ENCODE data around the gene ZNF77. TPM values are rescaled to one million over a fixed set of nuclear protein-coding genes. Genes with fewer than 3 reads are reported as not detected.

Gene ZNF77
- total and polyA plus RNA-seq, 10 of the 15 experiments (the other 5 are each of a cell fraction or from before 2014, with no cell fraction given) = 1.9 to 4.7 (median 3.0) TPM

DNA sequence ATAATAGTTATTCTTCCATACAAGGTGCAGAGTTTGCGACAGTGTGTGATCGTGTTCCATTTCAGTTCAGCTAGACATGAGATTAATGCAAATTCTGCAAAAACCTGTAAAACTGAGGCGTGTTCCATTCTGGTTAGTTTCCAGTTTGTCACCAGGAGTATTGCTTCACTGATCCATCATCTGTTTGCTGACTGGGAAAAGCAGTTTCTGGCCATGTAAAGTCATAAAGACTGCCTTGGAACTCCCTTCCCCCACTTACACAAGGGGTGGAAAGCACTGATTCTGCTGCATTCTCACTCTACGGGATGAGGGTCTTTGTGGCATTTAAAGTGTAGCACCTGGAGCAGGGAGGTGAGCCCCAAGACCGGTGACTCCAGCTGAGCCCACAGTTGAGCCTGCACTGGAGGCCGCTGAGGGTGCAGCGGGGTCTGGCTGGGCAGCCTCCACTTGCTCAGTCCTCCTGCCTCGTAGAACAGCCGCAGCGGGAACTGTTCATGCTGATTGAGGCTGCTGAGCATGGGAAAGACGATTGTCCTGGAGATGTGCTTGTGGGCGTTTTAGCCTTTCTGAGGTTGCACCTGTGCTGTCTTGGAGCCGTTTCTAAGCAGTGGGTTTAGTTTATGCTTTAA lies 42.1 kb downstream of the ZNF77 start:
- ATAC-seq (no peak), FAIRE-seq (no peak), DNase-seq (ENCODE audit: low read depth, low spot score) (no peak)
- H3K9me3 ChIP-seq (replicated peaks; ENCODE audit: control insufficient read depth, insufficient read depth, low read length) = no peaks in the 10 kb centered on the region; the same call in 2 of the 3 replicates
- in situ Hi-C loops (cut with MboI) = no loop called here
- no peaks in the 10 kb centered on the region for H3K4me1 ChIP-seq (ENCODE audit: control insufficient read depth, insufficient read depth, low read length)
- RAD21 ChIA-PET (ENCODE audit: unreplicated experiment) = no interaction called here
- no peak for TF ChIP-seq MEF2B (IDR thresholded peaks at IDR 0.05; ENCODE audit: partially characterized antibody, poor library complexity, severe bottlenecking)
- no peak for TF ChIP-seq MYB (IDR thresholded peaks at IDR 0.05; ENCODE audit: borderline replicate concordance, low read depth, low read length)
- no peak for TF ChIP-seq RUNX3 (IDR thresholded peaks at IDR 0.05; ENCODE audit: low read length)
- no peak for TF ChIP-seq ETV6 (conservative IDR thresholded peaks at IDR 0.05 in 1 of 2, IDR thresholded peaks at IDR 0.05 in 1 of 2; ENCODE audit: borderline replicate concordance in 1 of 2, low read depth in 1 of 2)
- TF ChIP-seq, protein P1, sequence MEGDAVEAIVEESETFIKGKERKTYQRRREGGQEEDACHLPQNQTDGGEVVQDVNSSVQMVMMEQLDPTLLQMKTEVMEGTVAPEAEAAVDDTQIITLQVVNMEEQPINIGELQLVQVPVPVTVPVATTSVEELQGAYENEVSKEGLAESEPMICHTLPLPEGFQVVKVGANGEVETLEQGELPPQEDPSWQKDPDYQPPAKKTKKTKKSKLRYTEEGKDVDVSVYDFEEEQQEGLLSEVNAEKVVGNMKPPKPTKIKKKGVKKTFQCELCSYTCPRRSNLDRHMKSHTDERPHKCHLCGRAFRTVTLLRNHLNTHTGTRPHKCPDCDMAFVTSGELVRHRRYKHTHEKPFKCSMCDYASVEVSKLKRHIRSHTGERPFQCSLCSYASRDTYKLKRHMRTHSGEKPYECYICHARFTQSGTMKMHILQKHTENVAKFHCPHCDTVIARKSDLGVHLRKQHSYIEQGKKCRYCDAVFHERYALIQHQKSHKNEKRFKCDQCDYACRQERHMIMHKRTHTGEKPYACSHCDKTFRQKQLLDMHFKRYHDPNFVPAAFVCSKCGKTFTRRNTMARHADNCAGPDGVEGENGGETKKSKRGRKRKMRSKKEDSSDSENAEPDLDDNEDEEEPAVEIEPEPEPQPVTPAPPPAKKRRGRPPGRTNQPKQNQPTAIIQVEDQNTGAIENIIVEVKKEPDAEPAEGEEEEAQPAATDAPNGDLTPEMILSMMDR (IDR thresholded peaks at IDR 0.05 in 2 of 3, conservative IDR thresholded peaks at IDR 0.05 in 1 of 3; ENCODE audit: control insufficient read depth in 2 of 3, extremely low read depth in 1 of 3, insufficient read depth in 1 of 3, low read depth in 3 of 3, low read length in 3 of 3) = no peak
- TF ChIP-seq CREM (IDR thresholded peaks at IDR 0.05; ENCODE audit: low read depth) = no peak
- no peak for TF ChIP-seq RCOR1 (conservative IDR thresholded peaks at IDR 0.05; ENCODE audit: low read depth, low read length)
- no peak for TF ChIP-seq DPF2 (IDR thresholded peaks at IDR 0.05)
- TF ChIP-seq JUNB (IDR thresholded peaks at IDR 0.05) = no peak
- TF ChIP-seq, protein P2, sequence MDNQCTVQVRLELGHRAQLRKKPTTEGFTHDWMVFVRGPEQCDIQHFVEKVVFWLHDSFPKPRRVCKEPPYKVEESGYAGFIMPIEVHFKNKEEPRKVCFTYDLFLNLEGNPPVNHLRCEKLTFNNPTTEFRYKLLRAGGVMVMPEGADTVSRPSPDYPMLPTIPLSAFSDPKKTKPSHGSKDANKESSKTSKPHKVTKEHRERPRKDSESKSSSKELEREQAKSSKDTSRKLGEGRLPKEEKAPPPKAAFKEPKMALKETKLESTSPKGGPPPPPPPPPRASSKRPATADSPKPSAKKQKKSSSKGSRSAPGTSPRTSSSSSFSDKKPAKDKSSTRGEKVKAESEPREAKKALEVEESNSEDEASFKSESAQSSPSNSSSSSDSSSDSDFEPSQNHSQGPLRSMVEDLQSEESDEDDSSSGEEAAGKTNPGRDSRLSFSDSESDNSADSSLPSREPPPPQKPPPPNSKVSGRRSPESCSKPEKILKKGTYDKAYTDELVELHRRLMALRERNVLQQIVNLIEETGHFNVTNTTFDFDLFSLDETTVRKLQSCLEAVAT (IDR thresholded peaks at IDR 0.05) = no peak
- TF ChIP-seq EP300 (IDR thresholded peaks at IDR 0.05; ENCODE audit: borderline replicate concordance in 1 of 2, control insufficient read depth in 1 of 2, low read depth in 2 of 2, low read length in 2 of 2) = no peak
- TF ChIP-seq, protein P3, sequence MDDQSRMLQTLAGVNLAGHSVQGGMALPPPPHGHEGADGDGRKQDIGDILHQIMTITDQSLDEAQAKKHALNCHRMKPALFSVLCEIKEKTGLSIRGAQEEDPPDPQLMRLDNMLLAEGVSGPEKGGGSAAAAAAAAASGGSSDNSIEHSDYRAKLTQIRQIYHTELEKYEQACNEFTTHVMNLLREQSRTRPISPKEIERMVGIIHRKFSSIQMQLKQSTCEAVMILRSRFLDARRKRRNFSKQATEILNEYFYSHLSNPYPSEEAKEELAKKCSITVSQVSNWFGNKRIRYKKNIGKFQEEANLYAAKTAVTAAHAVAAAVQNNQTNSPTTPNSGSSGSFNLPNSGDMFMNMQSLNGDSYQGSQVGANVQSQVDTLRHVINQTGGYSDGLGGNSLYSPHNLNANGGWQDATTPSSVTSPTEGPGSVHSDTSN (IDR thresholded peaks at IDR 0.05; ENCODE audit: insufficient replicate concordance, low read depth, low read length) = no peak
- no peak overlapping the region for H3K9ac ChIP-seq (ENCODE audit: control insufficient read depth, insufficient read depth, low read length)
- no peaks in the 10 kb centered on the region for H4K20me1 ChIP-seq (ENCODE audit: control insufficient read depth, insufficient read depth)
- POLR2A ChIA-PET = no interaction called here
- BruUV-seq (replicated peaks) = no TSS peak
- H3K4me3 ChIP-seq = 0 out of 2 replicates have a peak overlapping the region, but pooled peaks have one; percentile 77
- peaks cover 16% of the 10 kb centered on the region for H3K79me2 ChIP-seq (ENCODE audit: control insufficient read depth, insufficient read depth, low read length)
- H2AFZ ChIP-seq (ENCODE audit: control insufficient read depth, low read depth, low read length) = no peak overlapping the region
- WGBS (ENCODE audit: insufficient coverage, insufficient replicate concordance, low lambda C conversion rate, missing lambda C conversion rate) = 87% methylated on average over 13 of the region's 13 CpGs
- H3K27ac ChIP-seq (ENCODE audit: control insufficient read depth, insufficient read depth) = no peak overlapping the region
- 0 out of 4 replicates have a peak, but pooled peaks cover 0 to 3% of the 10 kb centered on the region in 2 experiments for H3K36me3 ChIP-seq (ENCODE audit: control insufficient read depth in 2 of 2, insufficient read depth in 2 of 2, low read length in 1 of 2)
- CTCF ChIA-PET = interaction anchor here (0.6 kb wide), 1 partner anchor 1306 kb away, joined by 3 read pairs; no protein-coding TSS in a partner anchor
- no peaks in the 10 kb centered on the region for H3K27me3 ChIP-seq (replicated peaks in 1 of 2; ENCODE audit: control insufficient read depth in 2 of 2, insufficient read depth in 2 of 2, low read length in 1 of 2)
- peak overlapping the region; percentile 17; the same call in 1 of the 2 replicates for H3K4me2 ChIP-seq (ENCODE audit: control insufficient read depth, insufficient read depth)
- intact Hi-C loops (cut with micrococcal nuclease; ENCODE audit: unreplicated experiment) = no loop called here
- SMC1A ChIA-PET (ENCODE audit: uncharacterized antibody, unreplicated experiment) = no interaction called here

All from GM12878 (cell line).